Liver (tissue), 3 donors: ENCODE measurements around the gene MCM9.

Source experiments
- CTCF ChIP-seq: fragments of 150-350 bp; IDR thresholded peaks from 2 replicates; pipeline ENCODE4 v1.5.1; 2017; ENCODE audit warnings: improper control_type of control experiment, low read depth, low read length; ENCODE audit not compliant: missing input control
- RAD21 ChIP-seq, 2 donors: IDR thresholded peaks; 2 replicates each; pipeline ENCODE4 v1.6.1; 2016; ENCODE audit warnings: antibody characterized with exemption in 2 of 2, mild to moderate bottlenecking in 2 of 2
- YY1 ChIP-seq: IDR thresholded peaks from 2 replicates; pipeline ENCODE4 v1.6.1; 2016; ENCODE audit warnings: antibody characterized with exemption, mild to moderate bottlenecking
- donor health status: healthy.
- donor health status: healthy.

GRCh38 chr6:118815495-118815894 lies 119.5 kb downstream of the MCM9 start:
- no peak for TF ChIP-seq CTCF
- no peak for TF ChIP-seq YY1
- no peak for TF ChIP-seq RAD21 (IDR thresholded peaks at IDR 0.05)
